Measurements from ENCODE around the gene RASD1.

RASD1 gene

DNA sequence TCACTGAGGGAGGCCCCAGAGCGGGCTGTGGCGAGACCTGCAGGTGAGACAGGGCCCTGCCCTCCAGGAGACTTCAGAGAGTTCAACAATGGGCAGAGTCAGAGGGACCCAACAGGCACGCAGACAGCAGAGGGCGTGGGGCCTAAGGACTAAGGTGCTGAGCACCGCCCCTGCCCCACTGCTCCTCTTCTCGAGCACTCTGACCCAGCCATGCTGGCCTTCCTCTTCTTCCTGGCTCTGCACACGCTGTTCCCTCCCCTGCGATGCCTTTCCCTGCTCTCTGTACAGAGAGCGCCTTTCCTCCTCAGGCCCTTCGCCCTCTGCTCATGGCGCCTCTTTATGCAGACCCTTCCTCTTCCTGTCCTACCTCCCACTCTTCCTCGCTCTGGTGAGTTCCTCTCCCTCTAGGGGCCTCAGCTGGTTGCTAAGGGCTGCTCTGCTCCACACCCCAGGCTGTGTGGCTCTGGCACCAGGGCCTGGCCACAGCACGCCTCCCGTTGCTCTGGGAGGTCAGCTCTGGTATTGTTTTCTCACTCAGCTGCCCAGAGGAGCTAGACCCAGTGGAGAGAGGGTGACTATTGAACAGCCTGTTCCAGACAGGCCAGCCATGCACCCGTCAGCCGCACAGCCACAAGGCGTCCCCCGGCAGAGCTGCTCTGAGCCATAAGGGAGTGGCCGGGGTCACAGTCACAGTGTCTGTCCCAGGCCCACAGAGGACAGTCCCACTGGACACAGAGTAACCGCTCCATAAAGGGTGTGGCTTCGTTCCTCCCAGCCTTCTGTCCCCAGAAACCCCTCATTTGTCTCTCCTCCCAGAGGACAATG lies 13.6 kb upstream of the RASD1 start:
- no peaks in the 10 kb centered on the region for H3K79me2 ChIP-seq (ENCODE audit: control insufficient read depth, insufficient read depth, low read length, poor library complexity)
- no CpG with 5 or more reads among the region's 21 CpGs for WGBS (ENCODE audit: extremely low coverage, insufficient coverage, insufficient read length)
- H2BK5ac ChIP-seq (ENCODE audit: low read depth, low read length, poor library complexity): no peak overlapping the region
- no peak overlapping the region for H4K8ac ChIP-seq (ENCODE audit: low read depth, low read length)
- H3K14ac ChIP-seq (ENCODE audit: low read length): no peak overlapping the region
- no peak overlapping the region for H4K12ac ChIP-seq (ENCODE audit: low read depth, low read length)
- H3K18ac ChIP-seq (ENCODE audit: low read length): no peak overlapping the region
- no peaks in the 10 kb centered on the region for H3K79me1 ChIP-seq (ENCODE audit: low read length)
- DNase-seq: no peak
- H2BK120ac ChIP-seq (ENCODE audit: insufficient read depth, low read length, poor library complexity): no peak overlapping the region
- H3K36me3 ChIP-seq (ENCODE audit: control insufficient read depth in 1 of 2, insufficient read depth in 2 of 2, low read length in 2 of 2): no peaks in the 10 kb centered on the region
- no peak overlapping the region for H3K9ac ChIP-seq (ENCODE audit: low read length)
- H3K27ac ChIP-seq (ENCODE audit: low read depth, low read length): no peak overlapping the region
- H2AK5ac ChIP-seq (ENCODE audit: low read length): no peak overlapping the region
- no peak overlapping the region for H3K4me2 ChIP-seq (ENCODE audit: low read length)
- peak overlapping the region; percentile 10 for H3K4me3 ChIP-seq (ENCODE audit: low read depth, low read length)
- H3K4me1 ChIP-seq (ENCODE audit: control insufficient read depth in 1 of 2, insufficient read depth in 2 of 2, low read length in 2 of 2): peaks cover 3 to 5% of the 10 kb centered on the region in 2 experiments
- no peak overlapping the region for H3K23ac ChIP-seq (ENCODE audit: low read length)
- H3K9me3 ChIP-seq (ENCODE audit: insufficient read depth, low read depth, low read length): peaks cover 4% of the 10 kb centered on the region
- no peak overlapping the region for H2AFZ ChIP-seq (ENCODE audit: insufficient read depth, low read length, poor library complexity)
- no peak overlapping the region for H4K91ac ChIP-seq (ENCODE audit: low read depth, low read length)
- no peak overlapping the region for H3K4ac ChIP-seq (ENCODE audit: low read depth, low read length)
- H3K27me3 ChIP-seq (ENCODE audit: insufficient read depth, low read length): no peaks in the 10 kb centered on the region
- no peak overlapping the region for H2BK12ac ChIP-seq (ENCODE audit: low read length)

DNA sequence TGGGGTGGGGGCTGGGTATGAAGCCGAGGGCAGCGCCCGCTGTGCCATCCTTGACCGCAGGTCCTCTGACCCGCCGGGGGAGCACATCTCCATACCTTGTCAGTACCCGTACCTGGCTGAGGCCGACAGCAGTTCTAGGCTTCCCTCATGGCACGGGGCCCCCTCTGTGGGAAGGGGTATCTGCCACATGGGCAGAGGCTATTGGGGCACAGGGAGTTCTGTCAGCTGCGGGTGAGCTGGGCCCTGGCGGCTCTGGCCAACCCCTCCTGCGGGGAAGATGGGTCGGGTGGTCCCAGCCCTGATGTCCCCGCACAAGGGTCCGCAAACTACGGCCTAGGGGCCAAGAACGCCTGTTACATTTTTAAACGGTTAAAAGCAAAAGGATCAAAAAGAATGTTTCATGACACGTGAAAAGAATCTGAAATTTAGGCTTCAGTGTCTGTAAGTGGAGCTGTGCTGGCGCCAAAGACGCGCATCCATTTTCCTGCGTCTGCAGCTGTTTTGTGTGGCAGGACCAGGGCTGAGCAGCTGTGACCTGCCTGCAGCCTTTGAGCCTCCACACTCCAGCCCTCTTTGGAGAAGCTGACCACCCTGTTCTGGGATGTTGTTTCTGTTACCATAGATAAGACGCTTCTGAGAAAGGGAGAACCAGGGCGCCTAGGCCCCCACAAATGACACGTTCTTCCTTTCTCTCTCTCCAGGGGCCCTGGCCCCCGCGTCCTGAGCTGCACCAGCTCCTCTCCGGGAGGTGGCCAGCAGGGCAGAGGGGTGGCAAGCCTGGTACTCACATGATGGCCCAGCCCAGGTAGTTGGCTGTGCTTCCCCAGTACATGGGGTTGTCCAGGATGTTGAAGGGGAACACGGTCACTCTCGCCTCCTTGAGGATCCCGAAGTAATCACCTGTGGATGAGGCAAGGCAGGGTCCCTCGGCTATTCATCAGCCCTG lies 12.7 kb upstream of the RASD1 start:
- Histone ChIP-seq H3K4me2 (ENCODE audit: low read length) (no peak overlapping the region), H2BK120ac (ENCODE audit: insufficient read depth, low read length, poor library complexity) (no peak overlapping the region), H3K23ac (ENCODE audit: low read length) (no peak overlapping the region), H3K27me3 (ENCODE audit: insufficient read depth, low read length) (no peaks in the 10 kb centered on the region), H3K4ac (ENCODE audit: low read depth, low read length) (no peak overlapping the region), H3K27ac (ENCODE audit: low read depth, low read length) (no peak overlapping the region), H4K8ac (ENCODE audit: low read depth, low read length) (no peak overlapping the region), H3K36me3 (ENCODE audit: control insufficient read depth in 1 of 2, insufficient read depth in 2 of 2, low read length in 2 of 2) (no peaks in the 10 kb centered on the region), H4K12ac (ENCODE audit: low read depth, low read length) (no peak overlapping the region), H2BK5ac (ENCODE audit: low read depth, low read length, poor library complexity) (no peak overlapping the region), H4K91ac (ENCODE audit: low read depth, low read length) (no peak overlapping the region), H3K79me1 (ENCODE audit: low read length) (no peaks in the 10 kb centered on the region), H2BK12ac (ENCODE audit: low read length) (no peak overlapping the region), H3K4me3 (ENCODE audit: low read depth, low read length) (no peak overlapping the region), H3K9me3 (ENCODE audit: insufficient read depth, low read depth, low read length) (peaks cover 4% of the 10 kb centered on the region), H2AFZ (ENCODE audit: insufficient read depth, low read length, poor library complexity) (no peak overlapping the region), H3K79me2 (ENCODE audit: control insufficient read depth, insufficient read depth, low read length, poor library complexity) (no peaks in the 10 kb centered on the region), H3K18ac (ENCODE audit: low read length) (no peak overlapping the region), H3K9ac (ENCODE audit: low read length) (no peak overlapping the region), H3K14ac (ENCODE audit: low read length) (no peak overlapping the region), H2AK5ac (ENCODE audit: low read length) (no peak overlapping the region), H3K4me1 (ENCODE audit: control insufficient read depth in 1 of 2, insufficient read depth in 2 of 2, low read length in 2 of 2) (no peaks in the 10 kb centered on the region)
- no CpG with 5 or more reads among the region's 33 CpGs for WGBS (ENCODE audit: extremely low coverage, insufficient coverage, insufficient read length)
- DNase-seq: no peak

- H3K18ac ChIP-seq (ENCODE audit: low read length): no peak overlapping the region
- no peak overlapping the region for H3K14ac ChIP-seq (ENCODE audit: low read length)
- no peak overlapping the region for H2AK5ac ChIP-seq (ENCODE audit: low read length)
- no peaks in the 10 kb centered on the region for H3K4me1 ChIP-seq (ENCODE audit: control insufficient read depth in 1 of 2, insufficient read depth in 2 of 2, low read length in 2 of 2)
- no peak for DNase-seq
- H3K27me3 ChIP-seq (ENCODE audit: insufficient read depth, low read length): no peaks in the 10 kb centered on the region
- H2BK12ac ChIP-seq (ENCODE audit: low read length): no peak overlapping the region
- no peak overlapping the region for H4K91ac ChIP-seq (ENCODE audit: low read depth, low read length)
- no peak overlapping the region for H2BK120ac ChIP-seq (ENCODE audit: insufficient read depth, low read length, poor library complexity)
- H4K12ac ChIP-seq (ENCODE audit: low read depth, low read length): no peak overlapping the region
- H3K36me3 ChIP-seq (ENCODE audit: control insufficient read depth in 1 of 2, insufficient read depth in 2 of 2, low read length in 2 of 2): no peaks in the 10 kb centered on the region
- no peak overlapping the region for H3K23ac ChIP-seq (ENCODE audit: low read length)
- H2BK5ac ChIP-seq (ENCODE audit: low read depth, low read length, poor library complexity): no peak overlapping the region
- peaks cover 4% of the 10 kb centered on the region for H3K9me3 ChIP-seq (ENCODE audit: insufficient read depth, low read depth, low read length)
- H3K79me2 ChIP-seq (ENCODE audit: control insufficient read depth, insufficient read depth, low read length, poor library complexity): no peaks in the 10 kb centered on the region
- H3K4me3 ChIP-seq (ENCODE audit: low read depth, low read length): no peak overlapping the region
- no peak overlapping the region for H4K8ac ChIP-seq (ENCODE audit: low read depth, low read length)
- WGBS (ENCODE audit: extremely low coverage, insufficient coverage, insufficient read length): no CpG with 5 or more reads among the region's 11 CpGs
- H3K4ac ChIP-seq (ENCODE audit: low read depth, low read length): no peak overlapping the region
- no peak overlapping the region for H3K4me2 ChIP-seq (ENCODE audit: low read length)
- H3K27ac ChIP-seq (ENCODE audit: low read depth, low read length): no peak overlapping the region
- H3K9ac ChIP-seq (ENCODE audit: low read length): no peak overlapping the region
- no peaks in the 10 kb centered on the region for H3K79me1 ChIP-seq (ENCODE audit: low read length)
- H2AFZ ChIP-seq (ENCODE audit: insufficient read depth, low read length, poor library complexity): no peak overlapping the region
Observed at GRCh38 chr17:17508019-17508535, 11.9 kb upstream of the RASD1 start.

GRCh38 chr17:17507465-17508011 lies 11.3 kb upstream of the RASD1 start:
- no peak overlapping the region for H3K27ac ChIP-seq (ENCODE audit: low read depth, low read length)
- DNase-seq: no peak
- no peak overlapping the region for H2BK120ac ChIP-seq (ENCODE audit: insufficient read depth, low read length, poor library complexity)
- H3K18ac ChIP-seq (ENCODE audit: low read length): no peak overlapping the region
- peaks cover 2% of the 10 kb centered on the region for H3K9me3 ChIP-seq (ENCODE audit: insufficient read depth, low read depth, low read length)
- H2AFZ ChIP-seq (ENCODE audit: insufficient read depth, low read length, poor library complexity): no peak overlapping the region
- WGBS (ENCODE audit: extremely low coverage, insufficient coverage, insufficient read length): no CpG with 5 or more reads among the region's 16 CpGs
- no peak overlapping the region for H2BK12ac ChIP-seq (ENCODE audit: low read length)
- no peaks in the 10 kb centered on the region for H3K79me1 ChIP-seq (ENCODE audit: low read length)
- H3K23ac ChIP-seq (ENCODE audit: low read length): no peak overlapping the region
- no peak overlapping the region for H2BK5ac ChIP-seq (ENCODE audit: low read depth, low read length, poor library complexity)
- H3K14ac ChIP-seq (ENCODE audit: low read length): no peak overlapping the region
- no peak overlapping the region for H4K12ac ChIP-seq (ENCODE audit: low read depth, low read length)
- no peak overlapping the region for H4K91ac ChIP-seq (ENCODE audit: low read depth, low read length)
- no peaks in the 10 kb centered on the region for H3K27me3 ChIP-seq (ENCODE audit: insufficient read depth, low read length)
- no peaks in the 10 kb centered on the region for H3K4me1 ChIP-seq (ENCODE audit: control insufficient read depth in 1 of 2, insufficient read depth in 2 of 2, low read length in 2 of 2)
- H3K9ac ChIP-seq (ENCODE audit: low read length): no peak overlapping the region
- no peak overlapping the region for H3K4me2 ChIP-seq (ENCODE audit: low read length)
- H3K79me2 ChIP-seq (ENCODE audit: control insufficient read depth, insufficient read depth, low read length, poor library complexity): no peaks in the 10 kb centered on the region
- no peak overlapping the region for H4K8ac ChIP-seq (ENCODE audit: low read depth, low read length)
- H2AK5ac ChIP-seq (ENCODE audit: low read length): no peak overlapping the region
- H3K4me3 ChIP-seq (ENCODE audit: low read depth, low read length): no peak overlapping the region
- H3K4ac ChIP-seq (ENCODE audit: low read depth, low read length): no peak overlapping the region
- no peaks in the 10 kb centered on the region for H3K36me3 ChIP-seq (ENCODE audit: control insufficient read depth in 1 of 2, insufficient read depth in 2 of 2, low read length in 2 of 2)

Measured in trophoblast cell (in vitro differentiated cells and primary cell).